Measurements from ENCODE around the gene PPL. TPM values are rescaled to one million over a fixed set of nuclear protein-coding genes. Genes with fewer than 3 reads are reported as not detected.
"Not testable (repeated sequence)": the region's sequence is repeated elsewhere in the genome, so short reads cannot be mapped to it uniquely, and the experiment has no call there.

The PPL gene
- total RNA-seq, 1 experiment from 2014 or later: 56.4 TPM

GRCh38 chr16:4968879-4969483, 32.0 kb upstream of the PPL start (continued):
- TF ChIP-seq EZH2phosphoT487 (IDR thresholded peaks at IDR 0.05; ENCODE audit: borderline replicate concordance) (no peak), JUND (IDR thresholded peaks at IDR 0.05) (no peak), ZNF274 (IDR thresholded peaks at IDR 0.05; ENCODE audit: low read depth, low read length) (no peak)
- TF ChIP-seq, protein P1, sequence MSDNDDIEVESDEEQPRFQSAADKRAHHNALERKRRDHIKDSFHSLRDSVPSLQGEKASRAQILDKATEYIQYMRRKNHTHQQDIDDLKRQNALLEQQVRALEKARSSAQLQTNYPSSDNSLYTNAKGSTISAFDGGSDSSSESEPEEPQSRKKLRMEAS (IDR thresholded peaks at IDR 0.05): no peak

DNA sequence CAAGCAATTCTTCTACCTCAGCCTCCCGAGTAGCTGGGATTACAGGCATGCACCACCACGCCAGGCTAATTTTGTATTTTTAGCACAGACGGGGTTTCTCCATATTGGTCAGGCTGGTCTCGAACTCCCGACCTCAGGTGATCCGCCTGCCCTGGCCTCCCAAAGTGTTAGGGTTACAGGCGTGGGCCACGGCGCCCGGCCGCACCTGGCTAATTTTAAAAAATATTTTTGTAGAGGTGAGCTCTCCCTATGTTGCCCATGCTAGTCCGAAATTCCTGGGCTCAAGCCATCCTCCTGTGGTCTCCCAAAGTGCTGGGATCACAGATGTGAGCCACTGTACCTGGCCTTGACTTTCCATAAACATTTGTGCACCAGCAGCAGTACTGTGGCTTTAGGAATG, 31.3 kb upstream of the PPL start:
- H3K4me1 ChIP-seq (ENCODE audit: control insufficient read depth in 1 of 2, insufficient read depth in 2 of 2, low read length in 2 of 2); POLR2A ChIA-PET; BruUV-seq (replicated peaks); H3K9me3 ChIP-seq (ENCODE audit: control insufficient read depth in 1 of 2, insufficient read depth in 1 of 2, low read depth in 1 of 2, low read length in 2 of 2); H3K9ac ChIP-seq (ENCODE audit: low read length); RAD21 ChIA-PET (ENCODE audit: low non-redundant PET in 1 of 2, low total read pairs in 2 of 2, uncharacterized antibody in 2 of 2, unreplicated experiment in 2 of 2); H3K9me2 ChIP-seq (ENCODE audit: insufficient read depth); H3K36me3 ChIP-seq (ENCODE audit: control insufficient read depth in 1 of 2, insufficient read depth in 2 of 2, low read length in 2 of 2); H3K4me3 ChIP-seq (replicated peaks in 1 of 2; ENCODE audit: low read depth in 1 of 2, low read length in 2 of 2); ATAC-seq; DNase-seq (ENCODE audit: low read depth, low spot score); CTCF ChIA-PET; H3K27me3 ChIP-seq (ENCODE audit: insufficient read depth, low read length); H2AFZ ChIP-seq (ENCODE audit: low read depth, low read length, poor library complexity, severe bottlenecking); intact Hi-C loops (cut with micrococcal nuclease); H4K20me1 ChIP-seq (ENCODE audit: insufficient read depth); H3K79me2 ChIP-seq (ENCODE audit: insufficient read depth, low read length); H3K4me2 ChIP-seq (ENCODE audit: low read length); H3K27ac ChIP-seq (ENCODE audit: low read depth, low read length): not testable (repeated sequence)

- ChIA-PET CTCF (no interaction called here), RAD21 (ENCODE audit: low non-redundant PET in 1 of 2, low total read pairs in 2 of 2, uncharacterized antibody in 2 of 2, unreplicated experiment in 2 of 2) (no interaction called here), POLR2A (no interaction called here)
- intact Hi-C loops (cut with micrococcal nuclease): no loop called here
- BruUV-seq (replicated peaks): no TSS peak
- H3K9me3 ChIP-seq (ENCODE audit: control insufficient read depth in 1 of 2, insufficient read depth in 1 of 2, low read depth in 1 of 2, low read length in 2 of 2): no peaks in the 10 kb centered on the region
- no peaks in the 10 kb centered on the region for H3K9me2 ChIP-seq (ENCODE audit: insufficient read depth)
- ATAC-seq (no peak), DNase-seq (ENCODE audit: low read depth, low spot score) (no peak)
- no peaks in the 10 kb centered on the region for H3K36me3 ChIP-seq (ENCODE audit: control insufficient read depth in 1 of 2, insufficient read depth in 2 of 2, low read length in 2 of 2)
- H3K4me2 ChIP-seq (ENCODE audit: low read length): no peak overlapping the region
- no peaks in the 10 kb centered on the region for H3K4me1 ChIP-seq (ENCODE audit: control insufficient read depth in 1 of 2, insufficient read depth in 2 of 2, low read length in 2 of 2)
- peaks cover 4% of the 10 kb centered on the region; the same call in 1 of the 2 replicates for H3K27me3 ChIP-seq (ENCODE audit: insufficient read depth, low read length)
- no peaks in the 10 kb centered on the region for H4K20me1 ChIP-seq (ENCODE audit: insufficient read depth)
- no peak overlapping the region for H3K9ac ChIP-seq (ENCODE audit: low read length)
- H3K4me3 ChIP-seq (replicated peaks in 1 of 2; ENCODE audit: low read depth in 1 of 2, low read length in 2 of 2): no peak overlapping the region
- H2AFZ ChIP-seq (ENCODE audit: low read depth, low read length, poor library complexity, severe bottlenecking): no peak overlapping the region
- TF ChIP-seq SIN3A (IDR thresholded peaks at IDR 0.05; ENCODE audit: low read depth): no peak
- TF ChIP-seq EZH2 (IDR thresholded peaks at IDR 0.05): no peak
- TF ChIP-seq RAD21 (IDR thresholded peaks at IDR 0.05; ENCODE audit: low read depth): no peak
- TF ChIP-seq ZNF274 (IDR thresholded peaks at IDR 0.05; ENCODE audit: low read depth, low read length): no peak
- TF ChIP-seq EZH2phosphoT487 (IDR thresholded peaks at IDR 0.05; ENCODE audit: borderline replicate concordance): no peak
- no peak for TF ChIP-seq EGR1 (IDR thresholded peaks at IDR 0.05; ENCODE audit: low read depth)
- TF ChIP-seq ZFX (IDR thresholded peaks at IDR 0.05): no peak
- no peak for TF ChIP-seq JUND (IDR thresholded peaks at IDR 0.05)
- TF ChIP-seq FOSL1 (IDR thresholded peaks at IDR 0.05; ENCODE audit: low read depth): no peak
- TF ChIP-seq, protein P1 (IDR thresholded peaks at IDR 0.05): no peak
- no peak for TF ChIP-seq POLR2AphosphoS5 (IDR thresholded peaks at IDR 0.05; ENCODE audit: low read depth, low read length)
- TF ChIP-seq POLR2A (IDR thresholded peaks at IDR 0.05; ENCODE audit: borderline replicate concordance, extremely low read depth, insufficient read depth, insufficient read length): no peak
- no peak for TF ChIP-seq SRF (IDR thresholded peaks at IDR 0.05; ENCODE audit: low read depth)
- TF ChIP-seq TCF7L2 (IDR thresholded peaks at IDR 0.05; ENCODE audit: borderline replicate concordance, extremely low read depth, insufficient read depth, insufficient read length): no peak
- no peaks in the 10 kb centered on the region for H3K79me2 ChIP-seq (ENCODE audit: insufficient read depth, low read length)
- no peak overlapping the region for H3K27ac ChIP-seq (ENCODE audit: low read depth, low read length)
Observed at GRCh38 chr16:4966736-4967453, 29.9 kb upstream of the PPL start.
